ENCODE results near the gene ERC2. TPM values are rescaled to one million over a fixed set of nuclear protein-coding genes. Genes with fewer than 3 reads are reported as not detected.

The ERC2 gene
- polyA plus RNA-seq, 3 donors, result not detected

DNA sequence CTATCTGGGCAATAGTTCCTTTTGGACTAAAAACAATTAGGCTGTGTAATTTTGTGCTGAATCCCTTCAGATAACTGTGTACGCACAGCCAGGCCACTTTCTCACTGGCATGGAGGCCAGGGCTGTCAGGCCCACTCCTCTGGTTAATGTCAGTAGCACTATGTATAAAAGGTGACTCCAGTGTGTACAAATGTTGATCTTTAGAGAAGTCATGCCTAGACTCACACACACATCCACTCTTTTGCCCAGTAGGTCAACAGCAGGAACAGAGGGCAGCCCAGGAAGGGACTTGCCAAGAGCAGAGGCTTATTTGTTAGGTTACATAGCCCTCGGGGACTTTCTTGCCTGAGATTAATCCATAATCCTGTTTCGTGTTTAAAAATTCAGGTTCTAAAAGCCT is 564.6 kb downstream of the ERC2 start:
- no peaks in the 10 kb centered on the region for H3K9me3 ChIP-seq (replicated peaks in 1 of 2; ENCODE audit: control insufficient read depth in 1 of 2, insufficient read depth in 1 of 2, low read length in 2 of 2)
- H3K27ac ChIP-seq (ENCODE audit: low read depth in 1 of 2, low read length in 2 of 2), result no peak overlapping the region
- H2AFZ ChIP-seq (ENCODE audit: insufficient read depth, low read depth, low read length, poor library complexity, severe bottlenecking), result no peak overlapping the region
- H3K9ac ChIP-seq (ENCODE audit: insufficient read depth, low read length, poor library complexity, severe bottlenecking), result no peak overlapping the region
- peaks cover 0 to 8% (median 2%) of the 10 kb centered on the region in 3 donors for H3K27me3 Mint-ChIP-seq (ENCODE audit: low read depth in 3 of 3)
- peaks cover 0 to 1% (median 0%) of the 10 kb centered on the region in 7 donors for H3K9me3 Mint-ChIP-seq
- no peak overlapping the region for H3K4me3 Mint-ChIP-seq
- TF ChIP-seq, protein P1, sequence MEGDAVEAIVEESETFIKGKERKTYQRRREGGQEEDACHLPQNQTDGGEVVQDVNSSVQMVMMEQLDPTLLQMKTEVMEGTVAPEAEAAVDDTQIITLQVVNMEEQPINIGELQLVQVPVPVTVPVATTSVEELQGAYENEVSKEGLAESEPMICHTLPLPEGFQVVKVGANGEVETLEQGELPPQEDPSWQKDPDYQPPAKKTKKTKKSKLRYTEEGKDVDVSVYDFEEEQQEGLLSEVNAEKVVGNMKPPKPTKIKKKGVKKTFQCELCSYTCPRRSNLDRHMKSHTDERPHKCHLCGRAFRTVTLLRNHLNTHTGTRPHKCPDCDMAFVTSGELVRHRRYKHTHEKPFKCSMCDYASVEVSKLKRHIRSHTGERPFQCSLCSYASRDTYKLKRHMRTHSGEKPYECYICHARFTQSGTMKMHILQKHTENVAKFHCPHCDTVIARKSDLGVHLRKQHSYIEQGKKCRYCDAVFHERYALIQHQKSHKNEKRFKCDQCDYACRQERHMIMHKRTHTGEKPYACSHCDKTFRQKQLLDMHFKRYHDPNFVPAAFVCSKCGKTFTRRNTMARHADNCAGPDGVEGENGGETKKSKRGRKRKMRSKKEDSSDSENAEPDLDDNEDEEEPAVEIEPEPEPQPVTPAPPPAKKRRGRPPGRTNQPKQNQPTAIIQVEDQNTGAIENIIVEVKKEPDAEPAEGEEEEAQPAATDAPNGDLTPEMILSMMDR (IDR thresholded peaks at IDR 0.05), result no peak
- no peak overlapping the region for H3K27ac Mint-ChIP-seq
- H3K4me1 ChIP-seq (ENCODE audit: control insufficient read depth in 1 of 2, insufficient read depth in 2 of 2, low read length in 2 of 2), result no peaks in the 10 kb centered on the region
- no peak for DNase-seq
- H4K20me1 ChIP-seq (ENCODE audit: insufficient read depth, low read length), result no peaks in the 10 kb centered on the region
- H3K79me2 ChIP-seq (ENCODE audit: insufficient read depth, low read length), result no peaks in the 10 kb centered on the region
- no peak overlapping the region for H3K4me3 ChIP-seq (replicated peaks in 1 of 3; ENCODE audit: low read depth in 2 of 3, low read length in 3 of 3)
- 93% methylated on average over 3 of the region's 3 CpGs for WGBS (ENCODE audit: insufficient coverage)
- H3K4me1 Mint-ChIP-seq, result no peaks in the 10 kb centered on the region
- intact Hi-C loops (cut with micrococcal nuclease), result no loop called here
- H3K4me2 ChIP-seq (replicated peaks; ENCODE audit: extremely low read depth, low read length, poor library complexity, severe bottlenecking), result no peak overlapping the region
- no peaks in the 10 kb centered on the region for H3K36me3 ChIP-seq (replicated peaks in 1 of 2; ENCODE audit: control insufficient read depth in 1 of 2, insufficient read depth in 2 of 2, low read length in 2 of 2)
- H3K36me3 Mint-ChIP-seq, result no peaks in the 10 kb centered on the region
- H3K27me3 ChIP-seq (ENCODE audit: control insufficient read depth in 2 of 2, insufficient read depth in 2 of 2, low read length in 2 of 2), result no peaks in the 10 kb centered on the region

DNA sequence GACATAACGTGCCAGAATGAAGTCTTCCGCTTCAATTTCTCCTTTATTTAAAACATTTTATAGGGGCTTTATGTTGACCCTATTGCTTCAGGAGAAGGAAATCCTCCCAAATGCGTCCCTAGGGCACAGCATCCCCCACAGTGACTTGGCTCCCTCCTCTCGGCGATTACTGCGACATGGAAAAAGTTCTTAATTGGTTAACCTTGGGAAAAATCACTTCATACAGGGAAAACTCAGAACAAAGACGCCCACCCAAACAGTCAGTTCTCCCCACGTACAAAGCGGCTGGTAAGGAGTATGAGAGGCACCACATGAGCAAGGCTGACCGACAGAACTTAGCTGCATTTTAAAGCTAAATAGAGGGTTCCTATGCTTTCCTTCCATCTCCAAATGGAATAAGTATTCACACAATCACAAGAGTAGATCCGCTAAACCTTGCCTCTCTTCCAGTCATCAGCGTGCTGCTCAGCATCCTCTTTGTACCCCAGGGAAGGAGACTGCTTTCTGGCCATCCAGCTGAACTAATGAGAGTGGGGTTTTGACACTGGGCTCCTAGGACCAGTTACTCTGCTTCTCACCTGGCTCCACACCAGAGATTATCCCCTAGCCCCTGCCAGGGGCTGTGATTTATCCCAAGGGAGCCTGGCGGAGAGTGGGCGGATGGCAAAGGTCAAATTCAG is 565.9 kb downstream of the ERC2 start:
- H3K79me2 ChIP-seq (ENCODE audit: insufficient read depth, low read length), result no peaks in the 10 kb centered on the region
- no peak overlapping the region for H3K27ac ChIP-seq (ENCODE audit: low read depth in 1 of 2, low read length in 2 of 2)
- TF ChIP-seq, protein P1 (IDR thresholded peaks at IDR 0.05), result no peak
- Mint-ChIP-seq H3K27me3 (ENCODE audit: low read depth in 3 of 3) (peaks cover 0 to 8% (median 2%) of the 10 kb centered on the region in 3 donors), H3K27ac (no peak overlapping the region), H3K36me3 (no peaks in the 10 kb centered on the region), H3K4me1 (no peaks in the 10 kb centered on the region), H3K9me3 (no peaks in the 10 kb centered on the region), H3K4me3 (no peak overlapping the region)
- 100% methylated on average over 2 of the region's 14 CpGs for WGBS (ENCODE audit: insufficient coverage)
- no peaks in the 10 kb centered on the region for H3K27me3 ChIP-seq (ENCODE audit: control insufficient read depth in 2 of 2, insufficient read depth in 2 of 2, low read length in 2 of 2)
- intact Hi-C loops (cut with micrococcal nuclease), result no loop called here
- no peaks in the 10 kb centered on the region for H4K20me1 ChIP-seq (ENCODE audit: insufficient read depth, low read length)
- H3K36me3 ChIP-seq (replicated peaks in 1 of 2; ENCODE audit: control insufficient read depth in 1 of 2, insufficient read depth in 2 of 2, low read length in 2 of 2), result no peaks in the 10 kb centered on the region
- no peak overlapping the region for H3K9ac ChIP-seq (ENCODE audit: insufficient read depth, low read length, poor library complexity, severe bottlenecking)
- no peak overlapping the region for H3K4me2 ChIP-seq (replicated peaks; ENCODE audit: extremely low read depth, low read length, poor library complexity, severe bottlenecking)
- no peak overlapping the region for H3K4me3 ChIP-seq (replicated peaks in 1 of 3; ENCODE audit: low read depth in 2 of 3, low read length in 3 of 3)
- no peaks in the 10 kb centered on the region for H3K4me1 ChIP-seq (ENCODE audit: control insufficient read depth in 1 of 2, insufficient read depth in 2 of 2, low read length in 2 of 2)
- no peak overlapping the region for H2AFZ ChIP-seq (ENCODE audit: insufficient read depth, low read depth, low read length, poor library complexity, severe bottlenecking)
- DNase-seq, result no peak
- H3K9me3 ChIP-seq (replicated peaks in 1 of 2; ENCODE audit: control insufficient read depth in 1 of 2, insufficient read depth in 1 of 2, low read length in 2 of 2), result no peaks in the 10 kb centered on the region

All from CD14-positive monocyte (primary cell).